H1 (cell line): ENCODE data around the gene SMYD1. TPM values are rescaled to one million over a fixed set of nuclear protein-coding genes. Genes with fewer than 3 reads are reported as not detected.
A peak's percentile ranks its signal among the peaks of the same experiment; 100 is the strongest.

Source experiments
- CTCF ChIA-PET: fragments of 300-600 bp; sonication (Branson Sonifier 250); formaldehyde crosslinking; loops from one replicate; lab custom pipeline; 2021; ENCODE audit not compliant: partially characterized antibody; lab: Charles Lee
- POLR2A ChIA-PET: fragments of 300-600 bp; sonication (Branson Sonifier 250); formaldehyde crosslinking; loops from one replicate; lab custom pipeline; 2021; ENCODE audit warnings: inconsistent platforms; ENCODE audit not compliant: partially characterized antibody; lab: Charles Lee
- DNase-seq, 2 experiments: peaks; one replicate each; pipeline versions ENCODE4 v3.0.0 to v3.0.0-alpha.2; 2010 to 2022; ENCODE audit warnings: low spot score in 2 of 2, low read depth in 1 of 2, mixed read lengths in 1 of 2
- FAIRE-seq: peaks from 2 replicates; lab custom pipeline; 2011; peaks lifted over from hg19 to GRCh38; lab: Jason Lieb, UNC
- H2AFZ ChIP-seq: 2 replicates; pipeline ENCODE4 v1.8.1; 2012; ENCODE audit warnings: low read length, inconsistent platforms
- H2AK5ac ChIP-seq: 2 replicates; pipeline ENCODE4 v1.6.1; 2013; ENCODE audit warnings: low read depth, low read length
- H2BK120ac ChIP-seq: replicated peaks from 2 replicates; pipeline ENCODE3; 2013; ENCODE audit warnings: low read depth, low read length, inconsistent platforms
- H2BK12ac ChIP-seq: 2 replicates; pipeline ENCODE4 v1.6.1; 2013; ENCODE audit warnings: low read depth, low read length
- H2BK15ac ChIP-seq: 2 replicates; pipeline ENCODE4 v1.6.1; 2013; ENCODE audit warnings: low read length
- H2BK20ac ChIP-seq: 2 replicates; pipeline ENCODE4 v1.6.1; 2013; ENCODE audit warnings: low read length
- H2BK5ac ChIP-seq: 2 replicates; pipeline ENCODE4 v1.6.1; 2013; ENCODE audit warnings: low read depth, low read length
- H3K14ac ChIP-seq: 2 replicates; pipeline ENCODE4 v1.6.1; 2013; ENCODE audit warnings: inconsistent platforms; ENCODE audit not compliant: insufficient read length
- H3K18ac ChIP-seq: 2 replicates; pipeline ENCODE4 v1.6.1; 2013; ENCODE audit warnings: low read length; ENCODE audit errors: extremely low read depth
- H3K23ac ChIP-seq: 2 replicates; pipeline ENCODE4 v1.6.1; 2013; ENCODE audit warnings: inconsistent platforms; ENCODE audit not compliant: insufficient read length
- H3K23me2 ChIP-seq: 2 replicates; pipeline ENCODE4 v1.6.1; 2013; ENCODE audit warnings: low read depth, low read length
- H3K27ac ChIP-seq: 2 replicates; pipeline ENCODE4 v1.6.1; 2011; ENCODE audit warnings: low read depth, low read length, inconsistent platforms
- H3K27me3 ChIP-seq, 4 experiments: replicated peaks in 1 of 4; 1 replicate in 1 of 4; 2 replicates in 3 of 4; pipeline versions ENCODE4 v1.6.1 to v1.8.1; 2011 to 2013; ENCODE audit warnings: low read length in 3 of 4, mild to moderate bottlenecking in 3 of 4, inconsistent platforms in 2 of 4, mixed read lengths in 2 of 4, moderate library complexity in 1 of 4; ENCODE audit not compliant: control insufficient read depth in 3 of 4, insufficient read depth in 3 of 4; ENCODE audit errors: extremely low read depth in 1 of 4
- H3K36me3 ChIP-seq, 4 experiments: 2 replicates each; pipeline versions ENCODE4 v1.6.1 to v1.8.1; 2011 to 2013; ENCODE audit warnings: mild to moderate bottlenecking in 4 of 4, low read length in 3 of 4, moderate library complexity in 2 of 4, control low read depth in 1 of 4, inconsistent platforms in 1 of 4; ENCODE audit not compliant: insufficient read depth in 4 of 4, control insufficient read depth in 2 of 4
- H3K4ac ChIP-seq: replicated peaks from 2 replicates; pipeline ENCODE3; 2013; ENCODE audit warnings: low read length, low read depth, mixed read lengths, inconsistent platforms; ENCODE audit not compliant: insufficient read length
- H3K4me1 ChIP-seq, 4 experiments: replicated peaks in 1 of 4; 1 replicate in 1 of 4; 2 replicates in 3 of 4; pipeline versions ENCODE4 v1.6.1 to v1.8.1; 2011 to 2013; ENCODE audit warnings: low read length in 3 of 4, inconsistent platforms in 2 of 4, mixed read lengths in 1 of 4; ENCODE audit not compliant: insufficient read depth in 4 of 4, control insufficient read depth in 3 of 4
- H3K4me2 ChIP-seq, 2 experiments: 2 replicates each; pipeline versions ENCODE4 v1.6.1 to v1.8.1; 2011 to 2013; ENCODE audit warnings: low read depth in 2 of 2, low read length in 2 of 2, control low read depth in 1 of 2, inconsistent platforms in 1 of 2, mild to moderate bottlenecking in 1 of 2; ENCODE audit not compliant: insufficient read depth in 1 of 2
- H3K4me3 ChIP-seq, 4 experiments: fragments of 200-600, 300-600 bp in 1 of 4; sonication (generic), shearing (Covaris generic), sonication (Bioruptor Twin) in 1 of 4; 2 replicates each; pipeline versions ENCODE4 v1.5.1 to v1.8.1; 2011 to 2016; ENCODE audit warnings: low read length in 4 of 4, low read depth in 3 of 4, control low read depth in 2 of 4, inconsistent platforms in 2 of 4, mild to moderate bottlenecking in 2 of 4, mixed read lengths in 1 of 4, moderate library complexity in 1 of 4; ENCODE audit not compliant: insufficient read depth in 2 of 4; ENCODE audit errors: extremely low read depth in 1 of 4
- H3K56ac ChIP-seq: replicated peaks from 2 replicates; pipeline ENCODE3; 2013; ENCODE audit warnings: low read depth, mild to moderate bottlenecking, mixed read lengths, low read length, inconsistent platforms; ENCODE audit not compliant: insufficient read length
- H3K79me1 ChIP-seq: 2 replicates; pipeline ENCODE4 v1.6.1; 2013; ENCODE audit warnings: low read depth, low read length, control low read depth
- H3K79me2 ChIP-seq, 2 experiments: 2 replicates each; pipeline versions ENCODE4 v1.6.1 to v1.8.1; 2012 to 2013; ENCODE audit warnings: low read length in 2 of 2, mild to moderate bottlenecking in 2 of 2, inconsistent platforms in 1 of 2; ENCODE audit not compliant: insufficient read depth in 2 of 2, control insufficient read depth in 1 of 2
- H3K9ac ChIP-seq, 4 experiments: replicated peaks in 1 of 4; 1 replicate in 1 of 4; 2 replicates in 3 of 4; pipeline versions ENCODE4 v1.6.1 to v1.8.1; 2011 to 2013; ENCODE audit warnings: low read depth in 3 of 4, low read length in 3 of 4, control low read depth in 2 of 4, mild to moderate bottlenecking in 2 of 4, moderate library complexity in 2 of 4, inconsistent platforms in 1 of 4; ENCODE audit errors: extremely low read depth in 1 of 4
- H3K9me3 ChIP-seq, 2 experiments: 2 replicates each; pipeline versions ENCODE4 v1.6.1 to v1.8.1; 2012 to 2013; ENCODE audit warnings: mild to moderate bottlenecking in 2 of 2, moderate library complexity in 2 of 2, control low read depth in 1 of 2, inconsistent platforms in 1 of 2, low read depth in 1 of 2, low read length in 1 of 2, mixed read lengths in 1 of 2; ENCODE audit not compliant: insufficient read depth in 2 of 2
- H4K20me1 ChIP-seq, 2 experiments: replicated peaks in 1 of 2; 2 replicates each; pipeline versions ENCODE3 to v1.8.1; 2011 to 2013; ENCODE audit warnings: inconsistent platforms in 2 of 2, low read length in 2 of 2, mild to moderate bottlenecking in 1 of 2; ENCODE audit not compliant: insufficient read depth in 2 of 2, control insufficient read depth in 1 of 2
- H4K5ac ChIP-seq: 2 replicates; pipeline ENCODE4 v1.6.1; 2013; ENCODE audit warnings: low read length, low read depth, mixed read lengths, inconsistent platforms; ENCODE audit not compliant: insufficient read length
- H4K8ac ChIP-seq: 2 replicates; pipeline ENCODE4 v1.8.0; 2013; ENCODE audit warnings: mild to moderate bottlenecking, moderate library complexity, low read length, inconsistent platforms; ENCODE audit not compliant: insufficient read depth; ENCODE audit errors: extremely low read depth
- H4K91ac ChIP-seq: replicated peaks from 2 replicates; pipeline ENCODE3; 2013; ENCODE audit warnings: low read length, mixed read lengths, inconsistent platforms; ENCODE audit not compliant: insufficient read length
- WGBS, 2 experiments: shearing (Covaris generic) in 1 of 2; methylation state at CpG; one replicate each; pipeline versions ENCODE4 v1.1.6 to v1.1.7; 2013 to 2015; ENCODE audit warnings: low lambda C conversion rate in 2 of 2, mixed read lengths in 2 of 2, inconsistent platforms in 1 of 2, low coverage in 1 of 2, missing lambda C conversion rate in 1 of 2; ENCODE audit not compliant: insufficient replicate concordance in 2 of 2, insufficient coverage in 1 of 2, insufficient read length in 1 of 2; ENCODE audit errors: extremely low coverage in 1 of 2, missing lambda C conversion rate in 1 of 2; 5-methylcytosine and 5-hydroxymethylcytosine counted together
- polyA plus RNA-seq, 7 experiments: library from polyadenylated mRNA; depleted of rRNA in 3 of 7; stranded (reverse) in 5 of 7; unstranded in 2 of 7; fragments of >200 nt in 5 of 7; fragments of 200-250 nt in 2 of 7; gene quantifications; 1 replicate in 5 of 7; 2 replicates in 1 of 7; 4 replicates in 1 of 7; pipeline versions ENCODE4 v1.2.1 to v1.2.3, GENCODE V29; 2011 to 2013; ENCODE audit warnings: missing spikeins in 2 of 7, mixed read lengths in 2 of 7
- total RNA-seq: library from RNA; stranded (reverse); fragmentation: NEBNext Ultra II Directional; extraction: Animal tissue kit (Norgen Biotek cat#: 25700); gene quantifications from 2 replicates; pipeline ENCODE4 v1.2.1, GENCODE V29; 2021

SMYD1 gene
- total and polyA plus RNA-seq, 2 of the 8 experiments (the other 6 are each of a cell fraction or from before 2014, with no cell fraction given): 0.06 TPM; not detected in 1

- Histone ChIP-seq H3K9me3 (no peaks in the 10 kb centered on the region), H3K36me3 (no peaks in the 10 kb centered on the region), H4K8ac (no peak overlapping the region), H4K5ac (no peak overlapping the region), H3K4me2 (no peak overlapping the region), H2AK5ac (peak overlapping the region; percentile 20; the same call in 1 of the 2 replicates), H2BK15ac (no peak overlapping the region), H3K79me1 (no peaks in the 10 kb centered on the region), H3K4me3 (no peak overlapping the region), H3K18ac (no peak overlapping the region), H3K4ac (no peak overlapping the region), H3K79me2 (no peaks in the 10 kb centered on the region), H2BK12ac (no peak overlapping the region), H2BK120ac (no peak overlapping the region), H3K23ac (no peak overlapping the region), H2BK20ac (no peak overlapping the region), H3K56ac (no peak overlapping the region), H4K91ac (no peak overlapping the region), H3K27me3 (no peaks in the 10 kb centered on the region), H4K20me1 (no peaks in the 10 kb centered on the region), H3K4me1 (no peaks in the 10 kb centered on the region), H3K23me2 (no peaks in the 10 kb centered on the region), H3K27ac (no peak overlapping the region), H3K14ac (no peak overlapping the region), H2BK5ac (no peak overlapping the region), H2AFZ (no peak overlapping the region), H3K9ac (no peak overlapping the region)
- 94% methylated on average over 2 of the region's 2 CpGs; no CpG with 5 or more reads in 1 of the 2 experiments for WGBS, 2 experiments
- CTCF ChIA-PET: interaction anchor here (1.6 to 1.7 kb wide), 2 partner anchors 29 to 72 kb away, joined by 4 to 6 read pairs; no protein-coding TSS in a partner anchor
- FAIRE-seq (no peak), DNase-seq (no peak)
- POLR2A ChIA-PET: interaction anchor here (1.0 kb wide), 1 partner anchor 73 kb away, joined by 5 read pairs; the partner anchor contains the start of gene RNU2-63P
These were observed 21.4 kb downstream of the SMYD1 start for GRCh38 chr2:88088999-88089398.
